ENCODE data around the gene TOGARAM1. TPM values are rescaled to one million over a fixed set of nuclear protein-coding genes. Genes with fewer than 3 reads are reported as not detected.

Gene TOGARAM1
- total RNA-seq, 1 experiment from 2014 or later: 6.3 TPM

- no TSS peak for BruUV-seq (replicated peaks)
- ChIA-PET CTCF (no interaction called here), POLR2A (ENCODE audit: unreplicated experiment) (no interaction called here)
- no peak overlapping the region for H3K4me2 ChIP-seq (ENCODE audit: low read length)
- H3K27me3 ChIP-seq (ENCODE audit: low read length): no peaks in the 10 kb centered on the region
- H4K20me1 ChIP-seq (ENCODE audit: low read length): peaks cover 31% of the 10 kb centered on the region
- H2AFZ ChIP-seq (ENCODE audit: low read length): 0 out of 2 replicates have a peak overlapping the region, but pooled peaks have one; percentile 96
- no peaks in the 10 kb centered on the region for H3K36me3 ChIP-seq (ENCODE audit: low read depth, low read length)
- no peaks in the 10 kb centered on the region for H3K9me3 ChIP-seq (ENCODE audit: low read length)
- H3K9me2 ChIP-seq (replicated peaks; ENCODE audit: low read length): no peaks in the 10 kb centered on the region
- intact Hi-C loops (cut with micrococcal nuclease): no loop called here
- H3F3A ChIP-seq (ENCODE audit: low read length, unreplicated experiment): no peaks in the 10 kb centered on the region
- ATAC-seq: no peak
- H3K4me3 ChIP-seq (ENCODE audit: low read length): no peak overlapping the region
- no peak for TF ChIP-seq EZH2phosphoT487 (IDR thresholded peaks at IDR 0.05; ENCODE audit: borderline replicate concordance, low read length)
- TF ChIP-seq EZH2 (IDR thresholded peaks at IDR 0.05; ENCODE audit: low read length, unreplicated experiment): no peak
- TF ChIP-seq, protein P1, sequence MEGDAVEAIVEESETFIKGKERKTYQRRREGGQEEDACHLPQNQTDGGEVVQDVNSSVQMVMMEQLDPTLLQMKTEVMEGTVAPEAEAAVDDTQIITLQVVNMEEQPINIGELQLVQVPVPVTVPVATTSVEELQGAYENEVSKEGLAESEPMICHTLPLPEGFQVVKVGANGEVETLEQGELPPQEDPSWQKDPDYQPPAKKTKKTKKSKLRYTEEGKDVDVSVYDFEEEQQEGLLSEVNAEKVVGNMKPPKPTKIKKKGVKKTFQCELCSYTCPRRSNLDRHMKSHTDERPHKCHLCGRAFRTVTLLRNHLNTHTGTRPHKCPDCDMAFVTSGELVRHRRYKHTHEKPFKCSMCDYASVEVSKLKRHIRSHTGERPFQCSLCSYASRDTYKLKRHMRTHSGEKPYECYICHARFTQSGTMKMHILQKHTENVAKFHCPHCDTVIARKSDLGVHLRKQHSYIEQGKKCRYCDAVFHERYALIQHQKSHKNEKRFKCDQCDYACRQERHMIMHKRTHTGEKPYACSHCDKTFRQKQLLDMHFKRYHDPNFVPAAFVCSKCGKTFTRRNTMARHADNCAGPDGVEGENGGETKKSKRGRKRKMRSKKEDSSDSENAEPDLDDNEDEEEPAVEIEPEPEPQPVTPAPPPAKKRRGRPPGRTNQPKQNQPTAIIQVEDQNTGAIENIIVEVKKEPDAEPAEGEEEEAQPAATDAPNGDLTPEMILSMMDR (conservative IDR thresholded peaks at IDR 0.05; ENCODE audit: low read depth, low read length): no peak
- no peak overlapping the region for H3K27ac ChIP-seq (ENCODE audit: low read length)
- H3K9ac ChIP-seq (ENCODE audit: low read length): no peak overlapping the region
- peaks cover 35% of the 10 kb centered on the region for H3K79me2 ChIP-seq (ENCODE audit: low read length)
- DNase-seq: no peak
- H3K4me1 ChIP-seq (ENCODE audit: insufficient read depth, low read length): peaks cover 19% of the 10 kb centered on the region; the same call in 1 of the 2 replicates
Observed at GRCh38 chr14:45082420-45082819, 120.4 kb downstream of the TOGARAM1 start.

DNA sequence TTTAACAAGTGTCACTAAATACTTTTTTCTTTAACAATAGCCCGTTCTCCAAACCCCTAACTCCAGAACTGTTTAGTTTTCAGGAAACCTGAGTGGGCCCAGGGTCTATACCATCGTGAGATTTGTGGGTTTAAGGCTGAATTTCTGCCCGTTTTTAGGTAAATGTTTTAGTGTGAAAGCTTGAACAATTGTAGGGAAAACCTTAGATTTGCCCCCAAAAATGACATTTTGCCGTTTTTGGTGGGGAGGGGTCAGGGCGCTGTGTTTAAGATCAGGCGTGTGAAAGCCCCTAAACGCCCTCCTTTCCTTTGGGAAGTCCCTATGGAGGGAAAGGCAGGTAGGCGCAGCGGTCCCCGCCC lies 121.6 kb downstream of the TOGARAM1 start:
- Histone ChIP-seq H3F3A (ENCODE audit: low read length, unreplicated experiment) (no peaks in the 10 kb centered on the region), H4K20me1 (ENCODE audit: low read length) (peaks cover 41% of the 10 kb centered on the region), H3K9me2 (replicated peaks; ENCODE audit: low read length) (no peaks in the 10 kb centered on the region), H3K4me3 (ENCODE audit: low read length) (peak overlapping the region; percentile 99), H2AFZ (ENCODE audit: low read length) (peak overlapping the region; percentile 96), H3K4me1 (ENCODE audit: insufficient read depth, low read length) (peaks cover 27% of the 10 kb centered on the region; the same call in 1 of the 2 replicates), H3K79me2 (ENCODE audit: low read length) (peaks cover 47% of the 10 kb centered on the region), H3K4me2 (ENCODE audit: low read length) (peak overlapping the region; percentile 88), H3K9ac (ENCODE audit: low read length) (peak overlapping the region; percentile 97), H3K36me3 (ENCODE audit: low read depth, low read length) (no peaks in the 10 kb centered on the region), H3K9me3 (ENCODE audit: low read length) (no peaks in the 10 kb centered on the region), H3K27ac (ENCODE audit: low read length) (no peak overlapping the region), H3K27me3 (ENCODE audit: low read length) (no peaks in the 10 kb centered on the region)
- TF ChIP-seq, protein P1 (conservative IDR thresholded peaks at IDR 0.05; ENCODE audit: low read depth, low read length): no peak
- TF ChIP-seq EZH2 (IDR thresholded peaks at IDR 0.05; ENCODE audit: low read length, unreplicated experiment) (no peak), EZH2phosphoT487 (IDR thresholded peaks at IDR 0.05; ENCODE audit: borderline replicate concordance, low read length) (no peak)
- DNase-seq (no peak), ATAC-seq (no peak)
- ChIA-PET POLR2A (ENCODE audit: unreplicated experiment) (interaction anchor here (0.6 kb wide), 1 partner anchor 998 kb away, joined by 8 read pairs; no protein-coding TSS in a partner anchor), CTCF (no interaction called here)
- intact Hi-C loops (cut with micrococcal nuclease): no loop called here
- no TSS peak for BruUV-seq (replicated peaks)

DNA sequence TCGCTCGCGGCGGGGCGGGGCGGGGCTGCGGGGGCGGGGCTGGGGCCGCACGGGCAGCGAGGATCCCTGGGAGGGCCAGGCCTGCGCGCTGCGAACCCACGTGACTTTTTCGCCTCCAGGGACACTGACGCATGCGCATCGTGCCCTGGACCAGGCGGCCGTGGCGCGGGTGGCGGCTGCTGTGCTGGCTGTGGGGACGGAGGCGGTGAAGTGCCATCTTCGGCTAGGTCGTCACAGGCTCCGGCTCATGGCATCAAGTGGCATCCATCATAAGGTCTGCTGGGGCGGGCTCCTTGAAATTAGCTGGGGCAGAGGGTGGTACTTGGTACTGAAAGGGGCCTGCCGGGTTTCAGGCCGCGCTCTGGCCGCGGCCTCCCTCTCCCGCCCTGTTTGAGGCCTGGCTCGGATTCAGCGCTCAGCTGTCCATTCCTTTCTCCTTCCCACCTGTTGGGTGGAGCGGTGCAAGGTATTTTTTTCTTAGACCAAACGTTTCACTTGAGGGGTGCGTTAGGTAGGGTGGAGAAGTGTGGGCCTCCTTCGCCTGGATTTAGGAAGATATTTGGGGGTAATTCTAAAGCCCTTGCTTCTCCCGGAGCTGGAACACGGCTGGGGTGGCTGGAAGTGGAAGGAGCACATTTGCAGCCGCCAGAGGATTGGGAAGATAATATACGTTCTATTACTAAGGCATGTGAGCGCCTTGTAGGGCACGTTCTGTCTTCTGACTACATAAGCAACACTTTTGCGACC lies 122.2 kb downstream of the TOGARAM1 start, which contains the start of gene PRPF39:
TSS of gene PRPF39 (plus strand) at position 141 of the 747 bp plus-strand sequence. CDS start 11,124 bp downstream, outside the sequence.
- peak within 1 kb of the TSS; percentile 96 for H2AFZ ChIP-seq (ENCODE audit: low read length)
- H3F3A ChIP-seq (ENCODE audit: low read length, unreplicated experiment): no peaks in the 10 kb centered on the region
- TSS peak; percentile 64 for BruUV-seq (replicated peaks)
- no peaks in the 10 kb centered on the region for H3K9me2 ChIP-seq (replicated peaks; ENCODE audit: low read length)
- H3K4me3 ChIP-seq (ENCODE audit: low read length): peak within 1 kb of the TSS; percentile 99
- ChIA-PET CTCF (no interaction called here), POLR2A (ENCODE audit: unreplicated experiment) (interaction anchor here (0.7 kb wide), 1 partner anchor 48 kb away, joined by 4 read pairs; no protein-coding TSS in a partner anchor)
- H3K36me3 ChIP-seq (ENCODE audit: low read depth, low read length): no peaks in the 10 kb centered on the region; the same call in 1 of the 2 replicates
- H3K4me1 ChIP-seq (ENCODE audit: insufficient read depth, low read length): peaks cover 29% of the 10 kb centered on the region; the same call in 1 of the 2 replicates
- peaks cover 52% of the 10 kb centered on the region for H3K79me2 ChIP-seq (ENCODE audit: low read length)
- H4K20me1 ChIP-seq (ENCODE audit: low read length): peaks cover 46% of the 10 kb centered on the region
- ATAC-seq: peak; percentile 85
- intact Hi-C loops (cut with micrococcal nuclease): loop anchor here (1.0 kb wide), 3 partner anchors 12 to 123 kb away; partner anchors contain the start of genes FANCM and KLHL28
- H3K27ac ChIP-seq (ENCODE audit: low read length): peak within 1 kb of the TSS; percentile 60
- peak; percentile 97 for DNase-seq
- H3K9me3 ChIP-seq (ENCODE audit: low read length): no peaks in the 10 kb centered on the region
- TF ChIP-seq, protein P1 (conservative IDR thresholded peaks at IDR 0.05; ENCODE audit: low read depth, low read length): no peak
- no peak for TF ChIP-seq EZH2phosphoT487 (IDR thresholded peaks at IDR 0.05; ENCODE audit: borderline replicate concordance, low read length)
- peak within 1 kb of the TSS; percentile 97 for H3K9ac ChIP-seq (ENCODE audit: low read length)
- H3K27me3 ChIP-seq (ENCODE audit: low read length): no peaks in the 10 kb centered on the region
- H3K4me2 ChIP-seq (ENCODE audit: low read length): peak within 1 kb of the TSS; percentile 88

All from PC-3 (cell line).